Right lobe of liver (tissue), 4 donors: ENCODE data around the gene BUD13.

Source experiments
- CTCF ChIP-seq, 4 donors: fragments of 200-600 bp in 3 of 4; fragments of 450-650 bp in 1 of 4; IDR thresholded peaks; one replicate each; pipeline versions ENCODE4 v1.5.1 to v1.8.0; 2016 to 2022; ENCODE audit warnings: antibody characterized with exemption in 4 of 4, mild to moderate bottlenecking in 2 of 4
- POLR2A ChIP-seq: fragments of 450-650 bp; IDR thresholded peaks from one replicate; pipeline ENCODE4 v1.6.1; 2017; ENCODE audit warnings: antibody characterized with exemption, mild to moderate bottlenecking
- donor health status: DM: no; HTN: no; CAD: no.
- donor health status: DM: no; HTN: no; CAD: no.
- donor health status: DM: no; HTN: yes; CAD: no.

- no peak for TF ChIP-seq POLR2A
- TF ChIP-seq CTCF (IDR thresholded peaks at IDR 0.05), result no peak
Observed at GRCh38 chr11:116701876-116702275, 70.9 kb downstream of the BUD13 start.
